ENCODE measurements around the gene TMEM176B. TPM values are rescaled to one million over a fixed set of nuclear protein-coding genes. Genes with fewer than 3 reads are reported as not detected.
"Not testable (repeated sequence)": the region's sequence is repeated elsewhere in the genome, so short reads cannot be mapped to it uniquely, and the experiment has no call there.

The TMEM176B gene
- total and polyA plus RNA-seq, 2 donors (not counting 3 experiments of a cell fraction or from before 2014, with no cell fraction given) = 0.23 TPM; not detected in 1

GRCh38 chr7:150778014-150778737 is 22.0 kb downstream of the TMEM176B start:
- intact Hi-C loops (cut with micrococcal nuclease) = loop anchor here (1.0 kb wide), 4 partner anchors 99 to 330 kb away; no protein-coding TSS in a partner anchor

GRCh38 chr7:150774131-150774530 is 26.0 kb downstream of the TMEM176B start:
- H3K4me3 ChIP-seq (replicated peaks in 1 of 3; ENCODE audit: insufficient read depth in 1 of 3, low read depth in 1 of 3, low read length in 3 of 3); H3K9me1 ChIP-seq (replicated peaks; ENCODE audit: control insufficient read depth, extremely low read depth, insufficient read depth, low read length); H2AFZ ChIP-seq (ENCODE audit: low read depth, low read length); H3K9me3 ChIP-seq (replicated peaks; ENCODE audit: control insufficient read depth, insufficient read depth, low read length); H3K4me2 ChIP-seq (ENCODE audit: insufficient read depth, low read length); POLR2A ChIA-PET; H3K27ac ChIP-seq (ENCODE audit: insufficient read depth, low read depth, low read length); intact Hi-C loops (cut with micrococcal nuclease); H3K9ac ChIP-seq (replicated peaks; ENCODE audit: extremely low read depth, insufficient read depth, low read length); H4K20me1 ChIP-seq (replicated peaks; ENCODE audit: control insufficient read depth, extremely low read depth, insufficient read depth, low read length); H3K4me1 ChIP-seq (ENCODE audit: control insufficient read depth, extremely low read depth, insufficient read depth, low read length); FAIRE-seq; H3K36me3 ChIP-seq (ENCODE audit: control insufficient read depth in 2 of 2, extremely low read depth in 1 of 2, insufficient read depth in 2 of 2, low read length in 2 of 2); BruUV-seq (replicated peaks); H3K79me2 ChIP-seq (ENCODE audit: control insufficient read depth, insufficient read depth, low read length); DNase-seq (ENCODE audit: low read depth, low spot score); dilution Hi-C loops (cut with MboI; ENCODE audit: extremely low pct_ligation_motif_present, low sequenced_read_pairs): not testable (repeated sequence)
- H3K27me3 ChIP-seq (ENCODE audit: control insufficient read depth in 2 of 2, insufficient read depth in 2 of 2, low read length in 2 of 2) = peaks cover 9 to 10% of the 10 kb centered on the region in 2 experiments
- CTCF ChIA-PET = interaction anchor here (1.3 kb wide), 1 partner anchor 325 kb away, joined by 3 read pairs; no protein-coding TSS in a partner anchor

More at GRCh38 chr7:150778014-150778737, 22.0 kb downstream of the TMEM176B start:
- Histone ChIP-seq H3K79me2 (ENCODE audit: control insufficient read depth, insufficient read depth, low read length) (no peaks in the 10 kb centered on the region), H3K9ac (replicated peaks; ENCODE audit: extremely low read depth, insufficient read depth, low read length) (no peak overlapping the region), H3K27me3 (ENCODE audit: control insufficient read depth in 2 of 2, insufficient read depth in 2 of 2, low read length in 2 of 2) (peaks cover 10 to 13% of the 10 kb centered on the region in 2 experiments), H3K9me3 (replicated peaks; ENCODE audit: control insufficient read depth, insufficient read depth, low read length) (no peaks in the 10 kb centered on the region), H3K4me1 (ENCODE audit: control insufficient read depth, extremely low read depth, insufficient read depth, low read length) (no peaks in the 10 kb centered on the region), H3K4me2 (ENCODE audit: insufficient read depth, low read length) (no peak overlapping the region), H2AFZ (ENCODE audit: low read depth, low read length) (no peak overlapping the region), H3K36me3 (ENCODE audit: control insufficient read depth in 2 of 2, extremely low read depth in 1 of 2, insufficient read depth in 2 of 2, low read length in 2 of 2) (no peaks in the 10 kb centered on the region), H3K9me1 (replicated peaks; ENCODE audit: control insufficient read depth, extremely low read depth, insufficient read depth, low read length) (no peaks in the 10 kb centered on the region), H4K20me1 (replicated peaks; ENCODE audit: control insufficient read depth, extremely low read depth, insufficient read depth, low read length) (no peaks in the 10 kb centered on the region), H3K27ac (ENCODE audit: insufficient read depth, low read depth, low read length) (no peak overlapping the region), H3K4me3 (replicated peaks in 1 of 3; ENCODE audit: insufficient read depth in 1 of 3, low read depth in 1 of 3, low read length in 3 of 3) (no peak overlapping the region)
- BruUV-seq (replicated peaks) = no TSS peak
- no peak for DNase-seq (ENCODE audit: low read depth, low spot score)
- TF ChIP-seq FOS (IDR thresholded peaks at IDR 0.05; ENCODE audit: borderline replicate concordance, insufficient read depth, low read length) = no peak
- no peak for TF ChIP-seq MYC (IDR thresholded peaks at IDR 0.05; ENCODE audit: low read depth, low read length)
- TF ChIP-seq MAX (IDR thresholded peaks at IDR 0.05; ENCODE audit: insufficient read depth, insufficient read length) = no peak
- TF ChIP-seq CTCF (IDR thresholded peaks at IDR 0.05; ENCODE audit: extremely low read depth in 1 of 2, insufficient read depth in 1 of 2, low read depth in 1 of 2, low read length in 2 of 2) = no peak
- dilution Hi-C loops (cut with MboI; ENCODE audit: extremely low pct_ligation_motif_present, low sequenced_read_pairs) = no loop called here
- ChIA-PET CTCF (interaction anchor here (0.5 to 2.1 kb wide), 39 partner anchors 9 to 466 kb away, joined by 3 to 30 read pairs (median 4); partner anchors contain the start of gene GIMAP1), POLR2A (no interaction called here)
- FAIRE-seq = no peak
